OCI-LY7 (cell line): ENCODE measurements around the gene GRM1.

ENCODE experiments used
- CTCF ChIP-seq: fragments of 200-600 bp; sonication (generic); conservative IDR thresholded peaks from 2 replicates; pipeline ENCODE4 v1.5.1; 2014; ENCODE audit warnings: mild to moderate bottlenecking, antibody characterized with exemption, low read length, moderate library complexity, mixed read lengths
- EZH2phosphoT487 ChIP-seq: fragments of 200-600 bp; sonication (generic); IDR thresholded peaks from 2 replicates; pipeline ENCODE4 v1.6.1; 2018; ENCODE audit warnings: low read depth, borderline replicate concordance, mild to moderate bottlenecking, mixed run types, antibody characterized with exemption, low read length, moderate library complexity, mixed read lengths

GRCh38 chr6:146210406-146211083 is 181.7 kb downstream of the GRM1 start:
- TF ChIP-seq CTCF (no peak), EZH2phosphoT487 (no peak)
